ENCODE data around the gene ZBTB42. TPM values are rescaled to one million over a fixed set of nuclear protein-coding genes. Genes with fewer than 3 reads are reported as not detected.

Gene ZBTB42
- total and polyA plus RNA-seq, 2 of the 13 experiments (the other 11 are each of a cell fraction or from before 2014, with no cell fraction given), result 2.8 to 4.2 TPM

- no peak overlapping the region for H3K4me2 ChIP-seq (ENCODE audit: low read depth, low read length)
- 0 out of 2 replicates have a peak, but pooled peaks cover 5% of the 10 kb centered on the region for H4K20me1 ChIP-seq (ENCODE audit: insufficient read depth, low read length)
- no TSS peak for BruUV-seq (replicated peaks)
- H3K4me3 ChIP-seq (replicated peaks in 1 of 3; ENCODE audit: insufficient read depth in 1 of 3, low read depth in 2 of 3, low read length in 3 of 3), result no peak overlapping the region
- POLR2A ChIA-PET, result interaction anchor here (1.7 kb wide), 1 partner anchor 19 kb away, joined by 4 read pairs; no protein-coding TSS in a partner anchor
- no peaks in the 10 kb centered on the region for H3K27me3 ChIP-seq (ENCODE audit: control insufficient read depth in 1 of 2, insufficient read depth in 2 of 2, low read length in 2 of 2)
- 100% methylated on average over 4 of the region's 7 CpGs for WGBS (ENCODE audit: low lambda C conversion rate)
- H2AFZ ChIP-seq (ENCODE audit: low read length), result no peak overlapping the region
- H3K9me3 ChIP-seq (ENCODE audit: low read length), result no peaks in the 10 kb centered on the region
- FAIRE-seq (no peak), ATAC-seq (no peak), DNase-seq (ENCODE audit: low spot score) (no peak)
- CTCF ChIA-PET (ENCODE audit: low intra/inter-chr PET ratio, low total read pairs), result no interaction called here
- peaks cover 4% of the 10 kb centered on the region for H3K79me2 ChIP-seq (ENCODE audit: insufficient read depth, low read length)
- H3K4me1 ChIP-seq (ENCODE audit: insufficient read depth, low read length), result peaks cover 17% of the 10 kb centered on the region
- in situ Hi-C loops (cut with HindIII; ENCODE audit: extremely low pct_ligation_motif_present, low pct_unique_long_range_greater_than_20kb), result no loop called here
- no peak overlapping the region for H3K27ac ChIP-seq (ENCODE audit: extremely low read length, insufficient read depth, low read length)
- H3K36me3 ChIP-seq (replicated peaks in 1 of 2; ENCODE audit: control insufficient read depth in 1 of 2, insufficient read depth in 2 of 2, low read length in 2 of 2), result peaks cover 16 to 25% of the 10 kb centered on the region in 2 experiments; a peak in 3 of 5 replicates
- intact Hi-C loops (cut with micrococcal nuclease; ENCODE audit: unreplicated experiment), result no loop called here
- TF ChIP-seq AKAP8 (CRISPR knock-in tag; IDR thresholded peaks at IDR 0.05) (0 out of 2 replicates have a peak, but pooled peaks have one; percentile 30), ZNF770 (CRISPR knock-in tag; IDR thresholded peaks at IDR 0.05) (peak; percentile 84), ZSCAN31 (CRISPR knock-in tag; IDR thresholded peaks at IDR 0.05; ENCODE audit: low read depth) (no peak), NR2F2 (IDR thresholded peaks at IDR 0.05; ENCODE audit: borderline replicate concordance, low read depth) (no peak), ZNF687 (CRISPR knock-in tag; IDR thresholded peaks at IDR 0.05) (peak; percentile 44), ZEB1 (IDR thresholded peaks at IDR 0.05; ENCODE audit: insufficient replicate concordance, low read depth) (no peak), ZNF160 (CRISPR knock-in tag; IDR thresholded peaks at IDR 0.05) (no peak), LBX2 (CRISPR knock-in tag; IDR thresholded peaks at IDR 0.05; ENCODE audit: borderline replicate concordance) (no peak), AGO2 (optimal IDR thresholded peaks at IDR 0.05; ENCODE audit: low read depth, low read length) (peak; percentile 25), NCOA2 (CRISPR knock-in tag; IDR thresholded peaks at IDR 0.05) (no peak), ZNF768 (CRISPR knock-in tag; IDR thresholded peaks at IDR 0.05) (peak; percentile 67; the same call in 1 of the 2 replicates)
- H3K9ac ChIP-seq (ENCODE audit: insufficient read depth, low read depth, low read length), result no peak overlapping the region
Observed at GRCh38 chr14:104787736-104788135, 13.2 kb upstream of the ZBTB42 start.

Measured in HepG2 (cell line).